HepG2 (cell line): ENCODE measurements around the gene PRR14. TPM values are rescaled to one million over a fixed set of nuclear protein-coding genes. Genes with fewer than 3 reads are reported as not detected.
A peak's percentile ranks its signal among the peaks of the same experiment; 100 is the strongest.

Source experiments
- AGO1 ChIP-seq: fragments of 200-400 bp; formaldehyde crosslinking; IDR thresholded peaks from 2 replicates; pipeline ENCODE4 v1.6.1; 2017; ENCODE audit warnings: mild to moderate bottlenecking, low read depth, low read length, moderate library complexity; ENCODE audit not compliant: poor library complexity, severe bottlenecking
- ELF3 ChIP-seq: IDR thresholded peaks from 2 replicates; pipeline ENCODE4 v1.6.1; 2016; ENCODE audit warnings: missing genetic modification reagents, missing compliant biosample characterization
- GATAD1 ChIP-seq: IDR thresholded peaks from 2 replicates; pipeline ENCODE4 v1.6.1; 2016; ENCODE audit warnings: missing genetic modification reagents, missing compliant biosample characterization
- SAP130 ChIP-seq: IDR thresholded peaks from 2 replicates; pipeline ENCODE4 v1.6.1; 2016; ENCODE audit warnings: low read depth
- ZFYVE20 ChIP-seq: sonication (generic); formaldehyde crosslinking; IDR thresholded peaks from 2 replicates; pipeline ENCODE4 v1.8.0; 2023; ENCODE audit warnings: low read depth, mild to moderate bottlenecking, moderate library complexity, missing genetic modification reagents, borderline replicate concordance
- polyA plus RNA-seq, 8 experiments: library from polyadenylated mRNA; depleted of rRNA in 3 of 8; stranded (reverse) in 7 of 8; unstranded in 1 of 8; fragments of >200 nt; fragmentation: Illumina TruSeq in 4 of 8; extraction: Trizol in 4 of 8; gene quantifications; 2 replicates each; pipeline versions ENCODE4 v1.2.1 to v1.2.3, GENCODE V29; 2011 to 2016; ENCODE audit warnings: low read depth in 4 of 8, missing spikeins in 1 of 8, mixed read lengths in 1 of 8; ENCODE audit not compliant: insufficient read depth in 1 of 8
- total RNA-seq, 5 experiments: library from RNA; depleted of rRNA; stranded (reverse); fragments of >200 nt; fragmentation: Illumina TruSeq; extraction: Trizol; gene quantifications; 2 replicates each; pipeline ENCODE4 v1.2.3, GENCODE V29; 2016; ENCODE audit warnings: low read depth in 1 of 5
- TF ChIP-seq, protein P1 (sequence below): sonication (generic); formaldehyde crosslinking; IDR thresholded peaks from 2 replicates; pipeline ENCODE4 v1.5.0; 2020; ENCODE audit warnings: mild to moderate bottlenecking, missing genetic modification reagents, borderline replicate concordance
- TF ChIP-seq, protein P2 (sequence below): sonication (generic); formaldehyde crosslinking; IDR thresholded peaks from 2 replicates; pipeline ENCODE4 v1.4.0; 2020; ENCODE audit warnings: low read depth, missing genetic modification reagents
- TF ChIP-seq, protein P3 (sequence below): sonication (generic); formaldehyde crosslinking; IDR thresholded peaks from 2 replicates; pipeline ENCODE4 v1.4.0; 2020; ENCODE audit warnings: missing genetic modification reagents
- TF ChIP-seq, protein P4 (sequence below): sonication (generic); formaldehyde crosslinking; IDR thresholded peaks from 2 replicates; pipeline ENCODE4 v1.5.0; 2020; ENCODE audit warnings: mild to moderate bottlenecking, missing genetic modification reagents, moderate library complexity

Gene PRR14
- total and polyA plus RNA-seq, 2 of the 13 experiments (the other 11 are each of a cell fraction or from before 2014, with no cell fraction given): 8.4 to 11.0 TPM

DNA sequence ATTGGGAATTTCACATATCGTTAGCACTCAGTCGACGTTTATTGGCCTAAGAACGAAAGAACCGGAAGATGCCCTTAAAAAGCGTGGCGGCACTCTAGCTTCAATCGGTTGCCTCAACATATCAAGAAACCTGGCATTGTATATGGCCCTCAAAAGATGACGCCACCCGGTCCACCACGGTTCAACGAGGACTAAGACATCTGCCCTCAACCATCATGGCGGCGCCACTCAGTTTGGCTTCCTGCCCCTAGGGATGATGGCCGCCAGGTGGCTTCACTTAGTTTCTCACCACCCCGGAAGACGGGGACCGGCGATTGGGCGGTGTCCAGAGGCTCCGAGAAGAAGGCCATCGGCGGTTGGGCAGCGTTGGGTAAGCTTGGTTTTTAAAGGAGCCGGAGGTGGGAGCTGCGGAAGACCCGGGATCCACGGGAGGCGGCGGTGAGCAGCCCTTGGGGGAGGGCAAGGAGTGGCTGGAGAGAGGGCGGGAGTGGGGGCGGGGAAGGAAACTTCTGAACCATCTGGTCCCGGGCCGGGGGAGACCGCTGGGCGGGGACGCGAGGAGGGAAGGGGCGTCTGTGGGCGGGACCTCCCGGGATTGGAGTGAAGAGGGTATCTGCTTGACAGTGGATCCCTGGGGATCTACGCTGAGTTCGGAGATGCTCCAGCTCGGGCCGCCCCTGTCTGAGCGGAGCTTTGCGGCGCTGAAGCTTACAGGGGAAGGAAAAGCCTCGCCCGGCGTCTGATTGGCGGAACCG, at the start of gene PRR14 (continued):
- TF ChIP-seq, protein P1, sequence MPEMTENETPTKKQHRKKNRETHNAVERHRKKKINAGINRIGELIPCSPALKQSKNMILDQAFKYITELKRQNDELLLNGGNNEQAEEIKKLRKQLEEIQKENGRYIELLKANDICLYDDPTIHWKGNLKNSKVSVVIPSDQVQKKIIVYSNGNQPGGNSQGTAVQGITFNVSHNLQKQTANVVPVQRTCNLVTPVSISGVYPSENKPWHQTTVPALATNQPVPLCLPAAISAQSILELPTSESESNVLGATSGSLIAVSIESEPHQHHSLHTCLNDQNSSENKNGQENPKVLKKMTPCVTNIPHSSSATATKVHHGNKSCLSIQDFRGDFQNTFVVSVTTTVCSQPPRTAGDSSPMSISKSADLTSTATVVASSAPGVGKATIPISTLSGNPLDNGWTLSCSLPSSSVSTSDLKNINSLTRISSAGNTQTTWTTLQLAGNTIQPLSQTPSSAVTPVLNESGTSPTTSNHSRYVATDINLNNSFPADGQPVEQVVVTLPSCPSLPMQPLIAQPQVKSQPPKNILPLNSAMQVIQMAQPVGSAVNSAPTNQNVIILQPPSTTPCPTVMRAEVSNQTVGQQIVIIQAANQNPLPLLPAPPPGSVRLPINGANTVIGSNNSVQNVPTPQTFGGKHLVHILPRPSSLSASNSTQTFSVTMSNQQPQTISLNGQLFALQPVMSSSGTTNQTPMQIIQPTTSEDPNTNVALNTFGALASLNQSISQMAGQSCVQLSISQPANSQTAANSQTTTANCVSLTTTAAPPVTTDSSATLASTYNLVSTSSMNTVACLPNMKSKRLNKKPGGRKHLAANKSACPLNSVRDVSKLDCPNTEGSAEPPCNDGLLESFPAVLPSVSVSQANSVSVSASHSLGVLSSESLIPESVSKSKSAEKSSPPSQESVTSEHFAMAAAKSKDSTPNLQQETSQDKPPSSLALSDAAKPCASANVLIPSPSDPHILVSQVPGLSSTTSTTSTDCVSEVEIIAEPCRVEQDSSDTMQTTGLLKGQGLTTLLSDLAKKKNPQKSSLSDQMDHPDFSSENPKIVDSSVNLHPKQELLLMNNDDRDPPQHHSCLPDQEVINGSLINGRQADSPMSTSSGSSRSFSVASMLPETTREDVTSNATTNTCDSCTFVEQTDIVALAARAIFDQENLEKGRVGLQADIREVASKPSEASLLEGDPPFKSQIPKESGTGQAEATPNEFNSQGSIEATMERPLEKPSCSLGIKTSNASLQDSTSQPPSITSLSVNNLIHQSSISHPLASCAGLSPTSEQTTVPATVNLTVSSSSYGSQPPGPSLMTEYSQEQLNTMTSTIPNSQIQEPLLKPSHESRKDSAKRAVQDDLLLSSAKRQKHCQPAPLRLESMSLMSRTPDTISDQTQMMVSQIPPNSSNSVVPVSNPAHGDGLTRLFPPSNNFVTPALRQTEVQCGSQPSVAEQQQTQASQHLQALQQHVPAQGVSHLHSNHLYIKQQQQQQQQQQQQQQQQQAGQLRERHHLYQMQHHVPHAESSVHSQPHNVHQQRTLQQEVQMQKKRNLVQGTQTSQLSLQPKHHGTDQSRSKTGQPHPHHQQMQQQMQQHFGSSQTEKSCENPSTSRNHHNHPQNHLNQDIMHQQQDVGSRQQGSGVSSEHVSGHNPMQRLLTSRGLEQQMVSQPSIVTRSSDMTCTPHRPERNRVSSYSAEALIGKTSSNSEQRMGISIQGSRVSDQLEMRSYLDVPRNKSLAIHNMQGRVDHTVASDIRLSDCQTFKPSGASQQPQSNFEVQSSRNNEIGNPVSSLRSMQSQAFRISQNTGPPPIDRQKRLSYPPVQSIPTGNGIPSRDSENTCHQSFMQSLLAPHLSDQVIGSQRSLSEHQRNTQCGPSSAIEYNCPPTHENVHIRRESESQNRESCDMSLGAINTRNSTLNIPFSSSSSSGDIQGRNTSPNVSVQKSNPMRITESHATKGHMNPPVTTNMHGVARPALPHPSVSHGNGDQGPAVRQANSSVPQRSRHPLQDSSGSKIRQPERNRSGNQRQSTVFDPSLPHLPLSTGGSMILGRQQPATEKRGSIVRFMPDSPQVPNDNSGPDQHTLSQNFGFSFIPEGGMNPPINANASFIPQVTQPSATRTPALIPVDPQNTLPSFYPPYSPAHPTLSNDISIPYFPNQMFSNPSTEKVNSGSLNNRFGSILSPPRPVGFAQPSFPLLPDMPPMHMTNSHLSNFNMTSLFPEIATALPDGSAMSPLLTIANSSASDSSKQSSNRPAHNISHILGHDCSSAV (CRISPR knock-in tag): no peak
- TF ChIP-seq ELF3 (CRISPR knock-in tag): peak; percentile 80
- TF ChIP-seq ZFYVE20 (CRISPR knock-in tag): no peak
- TF ChIP-seq, protein P2, sequence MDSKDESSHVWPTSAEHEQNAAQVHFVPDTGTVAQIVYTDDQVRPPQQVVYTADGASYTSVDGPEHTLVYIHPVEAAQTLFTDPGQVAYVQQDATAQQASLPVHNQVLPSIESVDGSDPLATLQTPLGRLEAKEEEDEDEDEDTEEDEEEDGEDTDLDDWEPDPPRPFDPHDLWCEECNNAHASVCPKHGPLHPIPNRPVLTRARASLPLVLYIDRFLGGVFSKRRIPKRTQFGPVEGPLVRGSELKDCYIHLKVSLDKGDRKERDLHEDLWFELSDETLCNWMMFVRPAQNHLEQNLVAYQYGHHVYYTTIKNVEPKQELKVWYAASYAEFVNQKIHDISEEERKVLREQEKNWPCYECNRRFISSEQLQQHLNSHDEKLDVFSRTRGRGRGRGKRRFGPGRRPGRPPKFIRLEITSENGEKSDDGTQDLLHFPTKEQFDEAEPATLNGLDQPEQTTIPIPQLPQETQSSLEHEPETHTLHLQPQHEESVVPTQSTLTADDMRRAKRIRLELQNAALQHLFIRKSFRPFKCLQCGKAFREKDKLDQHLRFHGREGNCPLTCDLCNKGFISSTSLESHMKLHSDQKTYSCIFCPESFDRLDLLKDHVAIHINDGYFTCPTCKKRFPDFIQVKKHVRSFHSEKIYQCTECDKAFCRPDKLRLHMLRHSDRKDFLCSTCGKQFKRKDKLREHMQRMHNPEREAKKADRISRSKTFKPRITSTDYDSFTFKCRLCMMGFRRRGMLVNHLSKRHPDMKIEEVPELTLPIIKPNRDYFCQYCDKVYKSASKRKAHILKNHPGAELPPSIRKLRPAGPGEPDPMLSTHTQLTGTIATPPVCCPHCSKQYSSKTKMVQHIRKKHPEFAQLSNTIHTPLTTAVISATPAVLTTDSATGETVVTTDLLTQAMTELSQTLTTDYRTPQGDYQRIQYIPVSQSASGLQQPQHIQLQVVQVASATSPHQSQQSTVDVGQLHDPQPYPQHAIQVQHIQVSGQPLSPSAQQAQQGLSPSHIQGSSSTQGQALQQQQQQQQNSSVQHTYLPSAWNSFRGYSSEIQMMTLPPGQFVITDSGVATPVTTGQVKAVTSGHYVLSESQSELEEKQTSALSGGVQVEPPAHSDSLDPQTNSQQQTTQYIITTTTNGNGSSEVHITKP (CRISPR knock-in tag): no peak
- TF ChIP-seq AGO1: peak; percentile 63
- peak; percentile 77 for TF ChIP-seq GATAD1 (CRISPR knock-in tag)
- TF ChIP-seq, protein P3, sequence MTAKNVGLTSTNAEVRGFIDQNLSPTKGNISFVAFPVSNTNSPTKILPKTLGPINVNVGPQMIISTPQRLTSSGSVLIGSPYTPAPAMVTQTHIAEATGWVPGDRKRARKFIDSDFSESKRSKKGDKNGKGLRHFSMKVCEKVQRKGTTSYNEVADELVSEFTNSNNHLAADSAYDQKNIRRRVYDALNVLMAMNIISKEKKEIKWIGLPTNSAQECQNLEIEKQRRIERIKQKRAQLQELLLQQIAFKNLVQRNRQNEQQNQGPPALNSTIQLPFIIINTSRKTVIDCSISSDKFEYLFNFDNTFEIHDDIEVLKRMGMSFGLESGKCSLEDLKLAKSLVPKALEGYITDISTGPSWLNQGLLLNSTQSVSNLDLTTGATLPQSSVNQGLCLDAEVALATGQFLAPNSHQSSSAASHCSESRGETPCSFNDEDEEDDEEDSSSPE (CRISPR knock-in tag): peak; percentile 57; the same call in 1 of the 2 replicates
- peak; percentile 77 for TF ChIP-seq SAP130 (CRISPR knock-in tag)
- TF ChIP-seq, protein P4, sequence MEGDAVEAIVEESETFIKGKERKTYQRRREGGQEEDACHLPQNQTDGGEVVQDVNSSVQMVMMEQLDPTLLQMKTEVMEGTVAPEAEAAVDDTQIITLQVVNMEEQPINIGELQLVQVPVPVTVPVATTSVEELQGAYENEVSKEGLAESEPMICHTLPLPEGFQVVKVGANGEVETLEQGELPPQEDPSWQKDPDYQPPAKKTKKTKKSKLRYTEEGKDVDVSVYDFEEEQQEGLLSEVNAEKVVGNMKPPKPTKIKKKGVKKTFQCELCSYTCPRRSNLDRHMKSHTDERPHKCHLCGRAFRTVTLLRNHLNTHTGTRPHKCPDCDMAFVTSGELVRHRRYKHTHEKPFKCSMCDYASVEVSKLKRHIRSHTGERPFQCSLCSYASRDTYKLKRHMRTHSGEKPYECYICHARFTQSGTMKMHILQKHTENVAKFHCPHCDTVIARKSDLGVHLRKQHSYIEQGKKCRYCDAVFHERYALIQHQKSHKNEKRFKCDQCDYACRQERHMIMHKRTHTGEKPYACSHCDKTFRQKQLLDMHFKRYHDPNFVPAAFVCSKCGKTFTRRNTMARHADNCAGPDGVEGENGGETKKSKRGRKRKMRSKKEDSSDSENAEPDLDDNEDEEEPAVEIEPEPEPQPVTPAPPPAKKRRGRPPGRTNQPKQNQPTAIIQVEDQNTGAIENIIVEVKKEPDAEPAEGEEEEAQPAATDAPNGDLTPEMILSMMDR: peak; percentile 49; the same call in 1 of the 2 replicates
